Left renal pelvis (tissue), 4 donors: ENCODE data around the gene ENO3. TPM values are rescaled to one million over a fixed set of nuclear protein-coding genes. Genes with fewer than 3 reads are reported as not detected.

Experiments
- DNase-seq, 4 donors: peaks; one replicate each; pipeline ENCODE4 v3.0.0-alpha.2; 2013; ENCODE audit warnings: low read depth in 4 of 4, low spot score in 3 of 4
- polyA plus RNA-seq, 4 donors: library from polyadenylated mRNA; unstranded; fragments of 120-200 nt; gene quantifications; one replicate each; pipeline ENCODE4 v1.2.1, GENCODE V29; 2013; ENCODE audit not compliant: insufficient read length in 4 of 4

The ENO3 gene
- polyA plus RNA-seq, 4 donors, result 14.8 to 30.0 (median 18.8) TPM

- peak in 2 of 4 donors; percentile 70 to 78 for DNase-seq
These were observed 2.0 kb upstream of the ENO3 start for GRCh38 chr17:4948931-4949320.

- DNase-seq, result no peak
These were observed 1.4 kb upstream of the ENO3 start for GRCh38 chr17:4949321-4950074.

- no peak for DNase-seq
These were observed 709 bp upstream of the ENO3 start for GRCh38 chr17:4950075-4950745.

GRCh38 chr17:4951486-4951885 lies 567 bp downstream of the ENO3 start:
- DNase-seq, result no peak

- no peak for DNase-seq
These were observed 2.6 kb downstream of the ENO3 start for GRCh38 chr17:4953451-4953961.

- no peak for DNase-seq
These were observed 4.2 kb downstream of the ENO3 start for GRCh38 chr17:4955091-4955490.

GRCh38 chr17:4956493-4957061 lies 5.7 kb downstream of the ENO3 start:
- no peak for DNase-seq

- no peak for DNase-seq
These were observed 7.2 kb downstream of the ENO3 start for GRCh38 chr17:4958102-4958501.

- DNase-seq, result no peak
These were observed 8.5 kb downstream of the ENO3 start for GRCh38 chr17:4959261-4959965.

- no peak for DNase-seq
These were observed 9.5 kb downstream of the ENO3 start for GRCh38 chr17:4960279-4960922.

GRCh38 chr17:4965311-4965986 lies 14.5 kb downstream of the ENO3 start:
- DNase-seq, result no peak

- DNase-seq, result peak; percentile 98 to 99 (median 98)
These were observed 16.1 kb downstream of the ENO3 start for GRCh38 chr17:4966844-4967538.

- DNase-seq, result peak; percentile 96 to 99 (median 98)
These were observed 16.9 kb downstream of the ENO3 start, which contains the start of gene SPAG7 for GRCh38 chr17:4967539-4968485. Gene SPAG7 (minus strand): TSS chr17:4967817. CDS start chr17:4967804, 13 bp downstream.

- no peak for DNase-seq
These were observed 17.6 kb downstream of the ENO3 start for GRCh38 chr17:4968486-4969046.

- DNase-seq, result no peak
These were observed 18.2 kb downstream of the ENO3 start for GRCh38 chr17:4969047-4969550.

GRCh38 chr17:4969551-4970173 lies 18.7 kb downstream of the ENO3 start:
- DNase-seq, result no peak

GRCh38 chr17:4970273-4970672 lies 19.4 kb downstream of the ENO3 start:
- no peak for DNase-seq
